Esophagus squamous epithelium (tissue), 4 donors: ENCODE measurements around the gene MAGOHB.

Experiments used
- CTCF ChIP-seq, 6 experiments: fragments of 450-650 bp in 4 of 6; fragments of 200-600 bp in 2 of 6; sonication (generic) in 2 of 6; IDR thresholded peaks; one replicate each; pipeline ENCODE4 v1.5.1; 2016 to 2019; ENCODE audit warnings: antibody characterized with exemption in 6 of 6, mild to moderate bottlenecking in 4 of 6, moderate library complexity in 4 of 6
- POLR2A ChIP-seq, 4 donors: fragments of 450-650 bp; IDR thresholded peaks; one replicate each; pipeline ENCODE4 v1.6.1; 2017; ENCODE audit warnings: antibody characterized with exemption in 4 of 4, mild to moderate bottlenecking in 4 of 4, moderate library complexity in 3 of 4

GRCh38 chr12:10558301-10558700 lies 55.1 kb downstream of the MAGOHB start:
- TF ChIP-seq CTCF (IDR thresholded peaks at IDR 0.05) (no peak), POLR2A (IDR thresholded peaks at IDR 0.05) (no peak)
